Tibial nerve (tissue), 4 donors: ENCODE results near the gene TIMM22.

ENCODE experiments used
- EP300 ChIP-seq, 2 donors: sonication (generic); formaldehyde crosslinking; IDR thresholded peaks; one replicate each; pipeline ENCODE4 v1.6.1; 2017; ENCODE audit warnings: antibody characterized with exemption in 2 of 2, mild to moderate bottlenecking in 1 of 2
- POLR2A ChIP-seq, 2 donors: fragments of 450-650 bp; IDR thresholded peaks; one replicate each; pipeline ENCODE4 v1.6.1; 2017; ENCODE audit warnings: antibody characterized with exemption in 2 of 2, mild to moderate bottlenecking in 2 of 2, moderate library complexity in 2 of 2
- TF ChIP-seq, protein P1 (sequence below), 5 experiments: fragments of 200-600 bp in 3 of 5; fragments of 450-650 bp in 2 of 5; sonication (generic) in 3 of 5; IDR thresholded peaks; one replicate each; pipeline ENCODE4 v1.5.1; 2016 to 2019; ENCODE audit warnings: antibody characterized with exemption in 5 of 5, mild to moderate bottlenecking in 3 of 5, moderate library complexity in 2 of 5

DNA sequence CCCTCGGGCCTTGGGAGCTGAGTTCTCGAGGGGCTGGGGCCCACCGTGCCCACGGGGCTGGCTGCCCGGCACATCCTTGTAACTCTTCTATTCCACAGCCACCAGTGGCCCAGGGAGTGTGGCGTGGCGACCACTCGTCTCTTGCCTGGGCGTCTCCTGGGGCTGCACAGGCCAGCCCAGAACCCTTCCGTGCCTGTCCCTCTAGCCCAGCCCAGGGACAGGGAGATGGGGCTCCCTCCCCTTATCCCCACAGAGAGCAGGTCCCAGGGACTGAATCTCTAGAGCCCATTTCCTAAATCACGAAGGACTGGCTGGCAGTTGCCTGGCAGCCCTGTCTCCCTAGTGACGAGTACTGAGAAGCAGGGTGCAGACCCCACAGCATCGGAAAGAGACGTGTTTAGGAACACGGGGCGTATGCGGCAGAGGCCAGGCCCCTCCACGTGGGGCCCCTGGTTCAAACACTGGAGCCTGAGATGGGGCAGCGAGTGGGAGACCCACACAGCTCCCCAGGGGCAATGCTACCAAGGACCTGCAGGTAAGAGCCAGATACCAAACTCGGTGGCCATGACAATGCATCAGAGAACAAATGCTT lies 51.0 kb downstream of the TIMM22 start:
- TF ChIP-seq, protein P1, sequence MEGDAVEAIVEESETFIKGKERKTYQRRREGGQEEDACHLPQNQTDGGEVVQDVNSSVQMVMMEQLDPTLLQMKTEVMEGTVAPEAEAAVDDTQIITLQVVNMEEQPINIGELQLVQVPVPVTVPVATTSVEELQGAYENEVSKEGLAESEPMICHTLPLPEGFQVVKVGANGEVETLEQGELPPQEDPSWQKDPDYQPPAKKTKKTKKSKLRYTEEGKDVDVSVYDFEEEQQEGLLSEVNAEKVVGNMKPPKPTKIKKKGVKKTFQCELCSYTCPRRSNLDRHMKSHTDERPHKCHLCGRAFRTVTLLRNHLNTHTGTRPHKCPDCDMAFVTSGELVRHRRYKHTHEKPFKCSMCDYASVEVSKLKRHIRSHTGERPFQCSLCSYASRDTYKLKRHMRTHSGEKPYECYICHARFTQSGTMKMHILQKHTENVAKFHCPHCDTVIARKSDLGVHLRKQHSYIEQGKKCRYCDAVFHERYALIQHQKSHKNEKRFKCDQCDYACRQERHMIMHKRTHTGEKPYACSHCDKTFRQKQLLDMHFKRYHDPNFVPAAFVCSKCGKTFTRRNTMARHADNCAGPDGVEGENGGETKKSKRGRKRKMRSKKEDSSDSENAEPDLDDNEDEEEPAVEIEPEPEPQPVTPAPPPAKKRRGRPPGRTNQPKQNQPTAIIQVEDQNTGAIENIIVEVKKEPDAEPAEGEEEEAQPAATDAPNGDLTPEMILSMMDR (IDR thresholded peaks at IDR 0.05), result no peak
- no peak for TF ChIP-seq POLR2A (IDR thresholded peaks at IDR 0.05)
- TF ChIP-seq EP300 (IDR thresholded peaks at IDR 0.05), result no peak
